ENCODE data around the gene FOCAD.
"Not testable (repeated sequence)": the region's sequence is repeated elsewhere in the genome, so short reads cannot be mapped to it uniquely, and the experiment has no call there.

The FOCAD gene

GRCh38 chr9:20941174-20941690 is 257.2 kb downstream of the FOCAD start:
- in situ Hi-C loops (cut with HindIII; ENCODE audit: low pct_unique_long_range_greater_than_20kb, low sequenced_read_pairs) = no loop called here
- TF ChIP-seq JUND (IDR thresholded peaks at IDR 0.05; ENCODE audit: low read depth) = no peak
- peak; percentile 23 to 71 for DNase-seq (ENCODE audit: low read depth in 1 of 2, low spot score in 1 of 2)

- TF ChIP-seq JUND (IDR thresholded peaks at IDR 0.05; ENCODE audit: low read depth) = no peak
- DNase-seq (ENCODE audit: low read depth in 1 of 2, low spot score in 1 of 2) = no peak
- in situ Hi-C loops (cut with HindIII; ENCODE audit: low pct_unique_long_range_greater_than_20kb, low sequenced_read_pairs) = no loop called here
Measured at GRCh38 chr9:20944507-20944906, 260.4 kb downstream of the FOCAD start.

- TF ChIP-seq JUND (IDR thresholded peaks at IDR 0.05; ENCODE audit: low read depth) = no peak
- no peak for DNase-seq (ENCODE audit: low read depth in 1 of 2, low spot score in 1 of 2)
- in situ Hi-C loops (cut with HindIII; ENCODE audit: low pct_unique_long_range_greater_than_20kb, low sequenced_read_pairs) = no loop called here
Measured at GRCh38 chr9:20945269-20945668, 261.2 kb downstream of the FOCAD start.

DNA sequence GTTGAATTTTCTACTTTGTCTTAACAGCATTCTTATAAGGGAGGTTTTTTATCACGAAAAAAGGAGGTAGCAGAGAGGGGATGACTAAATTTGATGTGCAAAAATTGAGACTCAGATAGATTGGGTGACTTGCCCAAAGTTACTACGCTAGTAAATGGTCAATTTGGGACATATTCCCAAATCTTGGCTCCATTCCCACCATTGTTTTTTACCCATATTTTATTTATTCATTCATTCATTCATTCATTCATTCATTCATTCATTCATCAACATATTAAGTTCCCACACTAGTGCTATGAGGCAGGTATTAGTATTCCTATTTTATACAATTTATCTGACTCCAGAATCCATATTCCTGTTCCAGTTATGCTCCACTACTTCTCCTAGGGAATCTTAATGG is 261.8 kb downstream of the FOCAD start:
- no peak for TF ChIP-seq JUND (IDR thresholded peaks at IDR 0.05; ENCODE audit: low read depth)
- in situ Hi-C loops (cut with HindIII; ENCODE audit: low pct_unique_long_range_greater_than_20kb, low sequenced_read_pairs) = no loop called here
- DNase-seq (ENCODE audit: low read depth in 1 of 2, low spot score in 1 of 2) = no peak

DNA sequence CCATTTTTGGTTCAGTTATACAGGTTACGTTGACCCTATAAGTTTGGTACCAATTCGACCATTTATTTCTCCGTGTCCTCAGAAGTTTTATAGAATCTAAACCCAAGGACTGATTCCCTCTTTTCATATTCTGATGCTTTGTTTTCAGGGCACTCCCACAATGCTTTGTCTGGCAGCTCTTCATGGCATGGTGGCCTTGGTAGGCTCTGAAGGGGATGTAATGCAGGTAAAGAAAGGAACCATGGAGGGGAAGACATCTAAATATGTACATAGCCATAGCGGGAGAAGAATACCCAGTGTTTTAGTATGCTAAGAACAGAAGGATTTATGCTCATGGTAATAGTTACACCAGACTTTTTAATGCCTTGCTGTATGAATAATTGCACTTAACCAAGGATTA is 264.6 kb downstream of the FOCAD start:
- no peak for TF ChIP-seq JUND (IDR thresholded peaks at IDR 0.05; ENCODE audit: low read depth)
- in situ Hi-C loops (cut with HindIII; ENCODE audit: low pct_unique_long_range_greater_than_20kb, low sequenced_read_pairs) = no loop called here
- DNase-seq (ENCODE audit: low read depth in 1 of 2, low spot score in 1 of 2) = no peak

DNA sequence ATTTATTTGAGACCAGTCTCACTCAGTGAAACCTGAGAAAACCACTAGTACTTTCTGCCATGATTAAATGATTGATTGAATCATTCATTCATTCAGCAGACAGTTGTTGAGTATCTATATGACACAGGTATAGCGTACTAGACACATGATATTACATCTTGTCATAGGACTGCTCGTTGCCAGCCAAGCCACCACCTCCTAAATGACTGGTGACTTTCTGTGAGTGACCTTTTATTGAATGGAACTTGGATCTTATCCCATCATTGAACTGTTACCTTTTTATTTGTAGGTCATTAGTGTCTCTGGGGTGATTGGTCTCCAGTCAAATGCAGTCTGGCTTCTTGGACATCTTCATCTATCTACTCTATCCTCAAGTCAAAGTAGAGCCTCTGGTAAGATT is 266.6 kb downstream of the FOCAD start:
- no peak for DNase-seq (ENCODE audit: low read depth in 1 of 2, low spot score in 1 of 2)
- no peak for TF ChIP-seq JUND (IDR thresholded peaks at IDR 0.05; ENCODE audit: low read depth)
- in situ Hi-C loops (cut with HindIII; ENCODE audit: low pct_unique_long_range_greater_than_20kb, low sequenced_read_pairs) = no loop called here

DNA sequence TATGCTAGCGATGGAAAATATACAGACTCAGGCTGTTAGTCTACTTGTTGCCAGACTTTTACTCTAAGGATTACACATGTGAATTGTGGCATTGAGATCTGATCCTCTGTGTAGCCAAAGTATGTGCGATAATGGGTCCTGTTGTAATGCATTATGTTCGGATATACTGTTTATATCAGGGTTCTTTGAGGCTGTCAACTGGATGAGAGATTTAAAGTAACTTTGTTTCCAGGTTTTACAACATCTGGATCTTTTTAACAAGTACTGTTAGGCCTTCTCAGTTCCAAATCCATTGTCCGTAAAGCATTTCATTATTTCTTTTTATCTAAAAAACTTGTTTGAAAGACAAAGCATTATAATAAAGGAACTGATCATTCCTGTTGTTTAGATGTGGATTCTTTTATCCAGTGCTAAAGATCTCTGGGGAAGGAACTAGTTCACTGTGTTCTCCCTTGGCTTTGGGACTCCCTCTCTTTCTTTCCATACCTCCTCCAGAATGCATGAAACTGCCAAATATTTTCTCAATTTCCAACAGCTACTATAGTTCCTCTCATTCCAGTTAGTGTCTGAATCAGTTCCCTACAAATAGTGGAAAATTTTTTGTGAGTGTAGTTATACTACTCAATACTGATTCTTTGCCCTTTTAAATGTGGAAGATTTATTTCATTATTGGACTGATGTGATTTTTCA is 278.6 kb downstream of the FOCAD start:
- DNase-seq (ENCODE audit: low read depth in 1 of 2, low spot score in 1 of 2) = no peak
- in situ Hi-C loops (cut with HindIII; ENCODE audit: low pct_unique_long_range_greater_than_20kb, low sequenced_read_pairs) = no loop called here
- no peak for TF ChIP-seq JUND (IDR thresholded peaks at IDR 0.05; ENCODE audit: low read depth)

DNA sequence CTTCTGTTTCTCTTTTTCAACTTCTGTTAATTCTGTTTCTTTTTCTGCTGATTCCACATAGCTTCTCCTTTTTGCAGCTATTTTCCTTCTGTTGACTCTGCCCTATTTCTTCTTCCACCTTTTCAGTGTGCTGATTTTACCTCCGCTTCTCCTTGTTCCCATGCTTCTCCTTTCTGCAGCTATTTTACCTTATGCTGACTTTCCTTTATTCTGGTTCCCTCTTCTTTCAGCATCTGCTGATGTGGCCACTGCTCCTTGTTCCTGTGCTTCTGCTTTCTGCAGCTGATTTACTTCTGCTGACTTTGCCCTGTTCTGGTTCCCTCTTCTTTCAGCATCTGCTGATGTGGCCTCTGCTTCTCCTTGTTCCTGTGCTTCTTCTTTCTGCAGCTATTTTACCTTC is 288.6 kb downstream of the FOCAD start:
- in situ Hi-C loops (cut with HindIII; ENCODE audit: low pct_unique_long_range_greater_than_20kb, low sequenced_read_pairs) = no loop called here
- DNase-seq (ENCODE audit: low read depth in 1 of 2, low spot score in 1 of 2) = no peak
- no peak for TF ChIP-seq JUND (IDR thresholded peaks at IDR 0.05; ENCODE audit: low read depth)

DNA sequence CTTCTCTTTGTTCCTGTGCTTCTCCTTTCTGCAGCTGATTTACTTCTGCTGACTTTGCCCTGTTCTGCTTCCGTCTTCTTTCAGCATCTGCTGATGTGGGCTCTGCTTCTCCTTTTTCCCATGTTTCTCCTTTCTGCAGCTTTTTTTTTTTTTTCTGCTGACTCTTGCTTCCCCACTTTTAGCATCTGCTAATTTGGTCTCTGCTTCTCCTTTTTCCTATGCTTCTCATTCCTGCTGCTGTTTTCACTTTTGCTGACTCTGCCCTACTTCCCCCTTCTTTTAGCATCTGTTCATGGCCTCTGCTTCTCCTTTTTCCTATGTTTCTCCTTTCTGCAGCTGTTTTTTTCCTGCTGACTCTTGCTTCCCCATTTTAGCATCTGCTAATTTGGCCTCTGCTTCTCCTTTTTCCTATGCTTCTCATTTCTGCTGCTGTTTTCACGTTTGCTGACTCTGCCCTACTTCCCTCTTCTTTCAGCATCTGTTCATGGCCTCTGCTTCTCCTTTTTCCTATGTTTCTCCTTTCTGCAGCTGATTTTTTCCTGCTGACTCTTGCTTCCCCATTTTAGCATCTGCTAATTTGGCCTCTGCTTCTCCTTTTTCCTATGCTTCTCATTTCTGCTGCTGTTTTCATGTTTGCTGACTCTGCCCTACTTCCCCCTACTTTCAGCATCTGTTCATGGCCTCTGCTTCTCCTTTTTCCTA is 289.3 kb downstream of the FOCAD start:
- in situ Hi-C loops (cut with HindIII; ENCODE audit: low pct_unique_long_range_greater_than_20kb, low sequenced_read_pairs); DNase-seq (ENCODE audit: low read depth in 1 of 2, low spot score in 1 of 2): not testable (repeated sequence)

DNA sequence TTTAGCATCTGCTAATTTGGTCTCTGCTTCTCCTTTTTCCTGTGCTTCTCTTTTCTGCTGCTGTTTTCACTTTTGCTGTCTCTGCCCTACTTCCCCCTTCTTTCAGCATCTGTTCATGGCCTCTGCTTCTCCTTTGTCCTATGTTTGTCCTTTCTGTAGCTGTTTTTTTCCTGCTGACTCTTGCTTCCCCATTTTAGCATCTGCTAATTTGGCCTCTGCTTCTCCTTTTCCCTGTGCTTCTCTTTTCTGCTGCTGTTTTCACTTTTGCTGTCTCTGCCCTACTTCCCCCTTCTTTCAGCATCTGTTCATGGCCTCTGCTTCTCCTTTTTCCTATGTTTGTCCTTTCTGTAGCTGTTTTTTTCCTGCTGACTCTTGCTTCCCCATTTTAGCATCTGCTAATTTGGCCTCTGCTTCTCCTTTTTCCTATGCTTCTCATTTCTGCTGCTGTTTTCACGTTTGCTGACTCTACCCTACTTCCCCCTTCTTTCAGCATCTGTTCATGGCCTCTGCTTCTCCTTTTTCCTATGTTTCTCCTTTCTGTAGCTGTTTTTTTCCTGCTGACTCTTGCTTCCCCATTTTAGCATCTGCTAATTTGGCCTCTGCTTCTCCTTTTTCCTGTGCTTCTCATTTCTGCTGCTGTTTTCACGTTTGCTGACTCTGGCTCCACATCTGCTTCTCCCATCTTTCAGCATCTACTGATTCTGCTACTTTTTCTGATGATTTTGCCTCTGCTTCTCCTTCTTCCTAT is 290.3 kb downstream of the FOCAD start:
- in situ Hi-C loops (cut with HindIII; ENCODE audit: low pct_unique_long_range_greater_than_20kb, low sequenced_read_pairs) = not testable (repeated sequence)

DNA sequence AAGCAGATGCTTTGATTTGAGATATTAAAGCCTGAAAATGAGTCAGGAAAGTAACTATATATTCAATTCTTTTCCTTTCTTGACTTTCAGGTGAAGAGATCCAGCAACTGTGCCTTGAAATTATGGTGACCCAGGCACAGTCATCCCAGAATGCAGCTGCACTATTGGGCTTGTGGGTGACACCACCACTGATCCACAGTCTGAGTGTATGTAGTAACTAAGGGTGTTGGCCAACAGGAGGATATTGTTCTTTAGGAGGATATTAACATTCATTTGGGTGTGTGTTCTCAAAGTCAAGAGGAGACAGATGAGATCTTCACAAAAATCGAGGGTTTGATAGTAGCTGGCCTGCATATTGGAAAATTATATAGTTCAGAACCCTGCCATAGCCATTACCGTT is 294.2 kb downstream of the FOCAD start:
- in situ Hi-C loops (cut with HindIII; ENCODE audit: low pct_unique_long_range_greater_than_20kb, low sequenced_read_pairs) = no loop called here
- no peak for DNase-seq (ENCODE audit: low read depth in 1 of 2, low spot score in 1 of 2)
- no peak for TF ChIP-seq JUND (IDR thresholded peaks at IDR 0.05; ENCODE audit: low read depth)

More for the DNA sequence above, 290.3 kb downstream of the FOCAD start:
- not testable (repeated sequence) for DNase-seq (ENCODE audit: low read depth in 1 of 2, low spot score in 1 of 2)

GRCh38 chr9:20980832-20981455 is 296.9 kb downstream of the FOCAD start:
- no peak for TF ChIP-seq JUND (IDR thresholded peaks at IDR 0.05; ENCODE audit: low read depth)
- in situ Hi-C loops (cut with HindIII; ENCODE audit: low pct_unique_long_range_greater_than_20kb, low sequenced_read_pairs) = no loop called here
- no peak for DNase-seq (ENCODE audit: low read depth in 1 of 2, low spot score in 1 of 2)
